ENCODE data around the gene FAM107B. TPM values are rescaled to one million over a fixed set of nuclear protein-coding genes. Genes with fewer than 3 reads are reported as not detected.

Gene FAM107B
- total and polyA plus RNA-seq, 2 of the 8 experiments (the other 6 are each of a cell fraction or from before 2014, with no cell fraction given), result 7.5 to 28.1 TPM

- H3K14ac ChIP-seq (ENCODE audit: insufficient read length), result no peak overlapping the region
- no peak overlapping the region for H3K23ac ChIP-seq (ENCODE audit: insufficient read length)
- no peak overlapping the region for H2BK15ac ChIP-seq (ENCODE audit: low read length)
- H3K9ac ChIP-seq (replicated peaks in 1 of 4; ENCODE audit: extremely low read depth in 1 of 4, low read depth in 3 of 4, low read length in 3 of 4), result peak overlapping the region; percentile 9 to 98 (median 48); a peak in 5 of 7 replicates
- FAIRE-seq, result no peak
- peaks cover 0 to 7% (median 2%) of the 10 kb centered on the region in 4 experiments; a peak in 3 of 7 replicates for H3K27me3 ChIP-seq (replicated peaks in 1 of 4; ENCODE audit: control insufficient read depth in 3 of 4, extremely low read depth in 1 of 4, insufficient read depth in 3 of 4, low read length in 3 of 4)
- peak in 1 of 2 experiments; percentile 67 for DNase-seq (ENCODE audit: low read depth in 1 of 2, low spot score in 2 of 2)
- no peak overlapping the region for H2BK20ac ChIP-seq (ENCODE audit: low read length)
- peaks cover 0 to 5% (median 0%) of the 10 kb centered on the region in 4 experiments; a peak in 1 of 8 replicates for H3K36me3 ChIP-seq (ENCODE audit: control insufficient read depth in 2 of 4, insufficient read depth in 4 of 4, low read length in 3 of 4)
- peaks cover 2% of the 10 kb centered on the region; the same call in 1 of the 2 replicates for H3K79me1 ChIP-seq (ENCODE audit: low read depth, low read length)
- no peak overlapping the region for H2BK5ac ChIP-seq (ENCODE audit: low read depth, low read length)
- H4K20me1 ChIP-seq (replicated peaks in 1 of 2; ENCODE audit: control insufficient read depth in 1 of 2, insufficient read depth in 2 of 2, low read length in 2 of 2), result peaks cover 2 to 5% of the 10 kb centered on the region in 2 experiments
- CTCF ChIA-PET (ENCODE audit: partially characterized antibody), result interaction anchor here (0.5 kb wide), 1 partner anchor 218 kb away, joined by 4 read pairs; no protein-coding TSS in a partner anchor
- H3K18ac ChIP-seq (ENCODE audit: extremely low read depth, low read length), result no peak overlapping the region
- no peak overlapping the region for H4K5ac ChIP-seq (ENCODE audit: insufficient read length, low read depth, low read length)
- no peak overlapping the region for H2BK12ac ChIP-seq (ENCODE audit: low read depth, low read length)
- no peak overlapping the region for H2BK120ac ChIP-seq (replicated peaks; ENCODE audit: low read depth, low read length)
- POLR2A ChIA-PET (ENCODE audit: partially characterized antibody), result interaction anchor here (0.6 to 1.2 kb wide), 3 partner anchors 52 to 234 kb away, joined by 3 to 5 read pairs (median 4); partner anchors contain the start of genes CDNF, HSPA14 and MSANTD7
- peaks cover 5% of the 10 kb centered on the region; the same call in 1 of the 2 replicates for H3K23me2 ChIP-seq (ENCODE audit: low read depth, low read length)
- H2AK5ac ChIP-seq (ENCODE audit: low read depth, low read length), result no peak overlapping the region
- peak overlapping the region; percentile 46 to 69 (median 54) for H3K4me3 ChIP-seq (ENCODE audit: extremely low read depth in 1 of 4, insufficient read depth in 2 of 4, low read depth in 3 of 4, low read length in 4 of 4)
- H4K91ac ChIP-seq (replicated peaks; ENCODE audit: insufficient read length, low read length), result no peak overlapping the region
- WGBS, 2 experiments (ENCODE audit: extremely low coverage in 1 of 2, insufficient coverage in 1 of 2, insufficient read length in 1 of 2, insufficient replicate concordance in 2 of 2, low coverage in 1 of 2, low lambda C conversion rate in 2 of 2, missing lambda C conversion rate in 1 of 2), result 18% methylated on average over 16 of the region's 94 CpGs; no CpG with 5 or more reads in 1 of the 2 experiments
- H3K4me1 ChIP-seq (replicated peaks in 1 of 4; ENCODE audit: control insufficient read depth in 3 of 4, insufficient read depth in 4 of 4, low read length in 3 of 4), result peaks cover 0 to 3% (median 2%) of the 10 kb centered on the region in 4 experiments; a peak in 5 of 7 replicates
- no peaks in the 10 kb centered on the region for H3K9me3 ChIP-seq (ENCODE audit: insufficient read depth in 2 of 2, low read depth in 1 of 2, low read length in 1 of 2)
- no peak overlapping the region for H3K27ac ChIP-seq (ENCODE audit: low read depth, low read length)
- H3K4ac ChIP-seq (replicated peaks; ENCODE audit: insufficient read length, low read depth, low read length), result no peak overlapping the region
- H4K8ac ChIP-seq (ENCODE audit: extremely low read depth, insufficient read depth, low read length), result no peak overlapping the region; the same call in 1 of the 2 replicates
- H3K79me2 ChIP-seq (ENCODE audit: control insufficient read depth in 1 of 2, insufficient read depth in 2 of 2, low read length in 2 of 2), result peaks cover 0 to 25% of the 10 kb centered on the region in 2 experiments; a peak in 2 of 4 replicates
- H2AFZ ChIP-seq (ENCODE audit: low read length), result no peak overlapping the region
- H3K56ac ChIP-seq (replicated peaks; ENCODE audit: insufficient read length, low read depth, low read length), result no peak overlapping the region
- H3K4me2 ChIP-seq (ENCODE audit: insufficient read depth in 1 of 2, low read depth in 2 of 2, low read length in 2 of 2), result peak overlapping the region; percentile 57 to 70
- TF ChIP-seq BACH1 (IDR thresholded peaks at IDR 0.05; ENCODE audit: low read length) (peak; percentile 60; the same call in 1 of the 2 replicates), PHF8 (conservative IDR thresholded peaks at IDR 0.05; ENCODE audit: low read depth, low read length) (peak; percentile 29; the same call in 1 of the 2 replicates), KDM4A (IDR thresholded peaks at IDR 0.05; ENCODE audit: low read depth, low read length, severe bottlenecking) (peak; percentile 84), TAF1 (IDR thresholded peaks at IDR 0.05; ENCODE audit: low read depth, low read length) (peak; percentile 58; the same call in 1 of the 2 replicates), POLR2A (IDR thresholded peaks at IDR 0.05; ENCODE audit: control extremely low read depth in 1 of 2, low read depth in 2 of 2, low read length in 2 of 2) (peak in 1 of 2 experiments; percentile 39; a peak in 2 of 3 replicates), NANOG (IDR thresholded peaks at IDR 0.05; ENCODE audit: insufficient read depth, low read depth, low read length, poor library complexity, severe bottlenecking) (no peak), ATF2 (IDR thresholded peaks at IDR 0.05; ENCODE audit: low read length) (no peak), NRF1 (IDR thresholded peaks at IDR 0.05; ENCODE audit: low read depth, low read length) (no peak)
Observed at GRCh38 chr10:14604181-14605142, 170.2 kb downstream of the FAM107B start.

Data from H1 (cell line).